ENCODE measurements around the gene TET2. TPM values are rescaled to one million over a fixed set of nuclear protein-coding genes. Genes with fewer than 3 reads are reported as not detected.

The TET2 gene
- total and polyA plus RNA-seq, 2 of the 4 experiments (the other 2 are of a cell fraction) = 5.6 to 25.3 TPM

- ATAC-seq (ENCODE audit: low read depth) = no peak
These were observed 159.6 kb downstream of the TET2 start for GRCh38 chr4:105306158-105306781.

More at GRCh38 chr4:105306158-105306781, 159.6 kb downstream of the TET2 start:
- intact Hi-C loops (cut with micrococcal nuclease) = no loop called here
- CTCF ChIA-PET = no interaction called here
- Histone ChIP-seq H2BK15ac (ENCODE audit: low read depth, low read length) (no peak overlapping the region), H3K27me3 (ENCODE audit: control insufficient read depth, insufficient read depth, low read length) (no peaks in the 10 kb centered on the region), H4K8ac (ENCODE audit: low read depth in 2 of 2, low read length in 2 of 2) (no peak overlapping the region), H3K9ac (ENCODE audit: low read depth, low read length) (no peak overlapping the region), H3K4me2 (ENCODE audit: low read depth, low read length) (no peak overlapping the region), H3K23ac (ENCODE audit: low read depth, low read length) (no peak overlapping the region), H3K36me3 (ENCODE audit: control insufficient read depth, insufficient read depth, low read length) (no peaks in the 10 kb centered on the region), H2BK20ac (ENCODE audit: low read depth, low read length) (no peak overlapping the region), H3K14ac (replicated peaks; ENCODE audit: low read depth, low read length) (no peak overlapping the region), H3K56ac (ENCODE audit: extremely low read depth, insufficient read depth, low read length) (no peak overlapping the region), H4K5ac (ENCODE audit: low read depth, low read length) (no peak overlapping the region), H3K27ac (ENCODE audit: insufficient read depth, low read length) (no peak overlapping the region), H2BK120ac (ENCODE audit: low read depth, low read length) (no peak overlapping the region), H3K9me1 (ENCODE audit: insufficient read depth, low read length) (no peaks in the 10 kb centered on the region), H2BK5ac (ENCODE audit: low read depth, low read length, poor library complexity, severe bottlenecking) (no peak overlapping the region), H3K4me1 (ENCODE audit: control insufficient read depth, insufficient read depth, low read length) (no peaks in the 10 kb centered on the region), H4K91ac (ENCODE audit: insufficient read depth, low read depth, low read length) (no peak overlapping the region), H2AK9ac (replicated peaks; ENCODE audit: low read depth, low read length, poor library complexity) (no peak overlapping the region), H3K4ac (ENCODE audit: low read depth, low read length) (no peak overlapping the region), H4K20me1 (ENCODE audit: insufficient read depth, low read length) (no peaks in the 10 kb centered on the region), H2AFZ (replicated peaks; ENCODE audit: low read length, poor library complexity) (no peak overlapping the region), H3K79me1 (ENCODE audit: low read depth in 1 of 2, low read length in 2 of 2) (no peaks in the 10 kb centered on the region), H3K9me3 (ENCODE audit: control insufficient read depth, insufficient read depth, low read length) (no peaks in the 10 kb centered on the region), H3K18ac (ENCODE audit: low read depth, low read length) (no peak overlapping the region), H3K4me3 (ENCODE audit: insufficient read depth, low read depth, low read length) (no peak overlapping the region), H2AK5ac (ENCODE audit: low read depth, low read length) (no peak overlapping the region)
- no TSS peak for BruUV-seq (replicated peaks)
- dilution Hi-C loops (cut with HindIII; ENCODE audit: low sequenced_read_pairs, unreplicated experiment) = no loop called here
- POLR2A ChIA-PET (ENCODE audit: unreplicated experiment) = no interaction called here
- in situ Hi-C loops (cut with MboI; ENCODE audit: low sequenced_read_pairs) = no loop called here
- WGBS, 2 experiments (ENCODE audit: extremely low coverage in 2 of 2, insufficient read length in 1 of 2) = no CpG with 5 or more reads among the region's 5 CpGs
- no peak for TF ChIP-seq CHD1 (IDR thresholded peaks at IDR 0.05; ENCODE audit: low read depth, low read length)
- no peak for TF ChIP-seq SMC3 (IDR thresholded peaks at IDR 0.05; ENCODE audit: low read depth, low read length)
- no peak for TF ChIP-seq MXI1 (IDR thresholded peaks at IDR 0.05; ENCODE audit: borderline replicate concordance, low read depth, low read length)
- TF ChIP-seq, protein P1, sequence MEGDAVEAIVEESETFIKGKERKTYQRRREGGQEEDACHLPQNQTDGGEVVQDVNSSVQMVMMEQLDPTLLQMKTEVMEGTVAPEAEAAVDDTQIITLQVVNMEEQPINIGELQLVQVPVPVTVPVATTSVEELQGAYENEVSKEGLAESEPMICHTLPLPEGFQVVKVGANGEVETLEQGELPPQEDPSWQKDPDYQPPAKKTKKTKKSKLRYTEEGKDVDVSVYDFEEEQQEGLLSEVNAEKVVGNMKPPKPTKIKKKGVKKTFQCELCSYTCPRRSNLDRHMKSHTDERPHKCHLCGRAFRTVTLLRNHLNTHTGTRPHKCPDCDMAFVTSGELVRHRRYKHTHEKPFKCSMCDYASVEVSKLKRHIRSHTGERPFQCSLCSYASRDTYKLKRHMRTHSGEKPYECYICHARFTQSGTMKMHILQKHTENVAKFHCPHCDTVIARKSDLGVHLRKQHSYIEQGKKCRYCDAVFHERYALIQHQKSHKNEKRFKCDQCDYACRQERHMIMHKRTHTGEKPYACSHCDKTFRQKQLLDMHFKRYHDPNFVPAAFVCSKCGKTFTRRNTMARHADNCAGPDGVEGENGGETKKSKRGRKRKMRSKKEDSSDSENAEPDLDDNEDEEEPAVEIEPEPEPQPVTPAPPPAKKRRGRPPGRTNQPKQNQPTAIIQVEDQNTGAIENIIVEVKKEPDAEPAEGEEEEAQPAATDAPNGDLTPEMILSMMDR (conservative IDR thresholded peaks at IDR 0.05; ENCODE audit: low read depth, low read length) = no peak
- no peak for TF ChIP-seq USF2 (IDR thresholded peaks at IDR 0.05; ENCODE audit: low read depth, low read length)
- TF ChIP-seq BHLHE40 (IDR thresholded peaks at IDR 0.05; ENCODE audit: low read depth, low read length) = no peak
- TF ChIP-seq ELK1 (IDR thresholded peaks at IDR 0.05; ENCODE audit: borderline replicate concordance, low read depth, low read length) = no peak
- no peak for TF ChIP-seq MAFK (IDR thresholded peaks at IDR 0.05; ENCODE audit: low read depth, low read length)
- no peak for TF ChIP-seq POLR2A (IDR thresholded peaks at IDR 0.05; ENCODE audit: low read depth, low read length)
- no peak for TF ChIP-seq CEBPB (IDR thresholded peaks at IDR 0.05; ENCODE audit: low read depth, low read length)
- no peak for TF ChIP-seq MAZ (IDR thresholded peaks at IDR 0.05; ENCODE audit: borderline replicate concordance, low read depth, low read length)
- TF ChIP-seq FOS (IDR thresholded peaks at IDR 0.05; ENCODE audit: low read depth, low read length) = no peak
- no peak for TF ChIP-seq NFE2L2 (IDR thresholded peaks at IDR 0.05; ENCODE audit: low read depth, low read length)
- no peak for DNase-seq
